ENCODE results near the gene STX11. TPM values are rescaled to one million over a fixed set of nuclear protein-coding genes. Genes with fewer than 3 reads are reported as not detected.

Gene STX11
- total RNA-seq, 1 experiment from 2014 or later: 0.17 TPM

DNA sequence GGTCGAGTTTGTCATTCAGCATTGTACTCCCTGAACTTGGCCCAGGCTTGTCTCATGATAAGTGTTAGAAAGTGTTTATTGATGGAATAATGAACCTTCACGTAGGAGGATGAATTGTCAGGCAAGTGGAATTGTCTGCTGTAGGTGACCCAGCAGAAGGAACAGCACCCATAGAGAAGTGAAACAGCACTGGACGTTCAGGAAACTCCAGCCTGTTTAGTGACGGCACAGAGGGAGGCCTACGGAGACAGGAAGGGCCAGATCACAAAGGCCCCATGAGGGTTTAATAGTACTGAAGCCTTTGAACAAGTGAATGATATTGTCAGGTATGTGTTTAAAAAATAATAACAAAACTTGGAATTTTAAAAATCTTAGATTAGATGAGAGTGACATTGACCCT lies 2.9 kb downstream of the STX11 start:
- Histone ChIP-seq H3K9me3 (ENCODE audit: insufficient read depth, low read depth) (no peaks in the 10 kb centered on the region), H3K27ac (no peak overlapping the region), H3K36me3 (ENCODE audit: low read depth) (no peaks in the 10 kb centered on the region), H3K79me2 (ENCODE audit: low read depth) (no peaks in the 10 kb centered on the region), H3K4me1 (replicated peaks; ENCODE audit: insufficient read depth) (peaks cover 16% of the 10 kb centered on the region; the same call in 1 of the 2 replicates), H3F3A (ENCODE audit: insufficient read depth, low read depth) (no peaks in the 10 kb centered on the region; the same call in 1 of the 2 replicates), H3K4me2 (no peak overlapping the region), H3K9me2 (ENCODE audit: insufficient read depth) (no peaks in the 10 kb centered on the region), H3K27me3 (ENCODE audit: insufficient read depth, low read depth) (no peaks in the 10 kb centered on the region), H2AFZ (no peak overlapping the region), H3K4me3 (no peak overlapping the region), H4K20me1 (ENCODE audit: insufficient read depth) (no peaks in the 10 kb centered on the region)
- CTCF ChIA-PET: no interaction called here
- TF ChIP-seq, protein P1, sequence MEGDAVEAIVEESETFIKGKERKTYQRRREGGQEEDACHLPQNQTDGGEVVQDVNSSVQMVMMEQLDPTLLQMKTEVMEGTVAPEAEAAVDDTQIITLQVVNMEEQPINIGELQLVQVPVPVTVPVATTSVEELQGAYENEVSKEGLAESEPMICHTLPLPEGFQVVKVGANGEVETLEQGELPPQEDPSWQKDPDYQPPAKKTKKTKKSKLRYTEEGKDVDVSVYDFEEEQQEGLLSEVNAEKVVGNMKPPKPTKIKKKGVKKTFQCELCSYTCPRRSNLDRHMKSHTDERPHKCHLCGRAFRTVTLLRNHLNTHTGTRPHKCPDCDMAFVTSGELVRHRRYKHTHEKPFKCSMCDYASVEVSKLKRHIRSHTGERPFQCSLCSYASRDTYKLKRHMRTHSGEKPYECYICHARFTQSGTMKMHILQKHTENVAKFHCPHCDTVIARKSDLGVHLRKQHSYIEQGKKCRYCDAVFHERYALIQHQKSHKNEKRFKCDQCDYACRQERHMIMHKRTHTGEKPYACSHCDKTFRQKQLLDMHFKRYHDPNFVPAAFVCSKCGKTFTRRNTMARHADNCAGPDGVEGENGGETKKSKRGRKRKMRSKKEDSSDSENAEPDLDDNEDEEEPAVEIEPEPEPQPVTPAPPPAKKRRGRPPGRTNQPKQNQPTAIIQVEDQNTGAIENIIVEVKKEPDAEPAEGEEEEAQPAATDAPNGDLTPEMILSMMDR (conservative IDR thresholded peaks at IDR 0.05): no peak
- TF ChIP-seq EZH2 (IDR thresholded peaks at IDR 0.05; ENCODE audit: low read depth): no peak
- intact Hi-C loops (cut with micrococcal nuclease; ENCODE audit: unreplicated experiment): loop anchor here (5.0 kb wide), 1 partner anchor 114 kb away; no protein-coding TSS in a partner anchor
- no peak for DNase-seq
- BruUV-seq (replicated peaks): no TSS peak
- POLR2A ChIA-PET (ENCODE audit: unreplicated experiment): no interaction called here

DNA sequence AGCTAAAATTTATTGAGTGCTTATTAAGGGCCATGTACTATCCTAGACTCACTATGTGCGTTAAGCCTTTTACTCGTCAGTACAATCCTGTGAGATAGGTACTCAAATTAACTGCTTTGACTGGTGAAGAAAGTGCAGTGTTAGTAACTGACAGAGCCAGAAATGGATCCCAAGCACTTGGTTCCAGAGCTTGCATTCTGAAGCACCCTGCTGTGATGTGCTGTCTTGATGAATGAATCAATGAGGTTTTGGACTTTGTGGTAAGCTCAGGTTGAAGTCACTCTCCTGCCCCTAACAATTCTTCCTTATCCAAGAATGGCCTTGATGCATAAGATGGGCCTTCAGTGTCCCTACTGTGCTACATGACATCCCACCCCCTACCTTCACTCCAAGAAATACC lies 3.7 kb downstream of the STX11 start:
- Histone ChIP-seq H3K36me3 (ENCODE audit: low read depth) (no peaks in the 10 kb centered on the region), H3K27me3 (ENCODE audit: insufficient read depth, low read depth) (no peaks in the 10 kb centered on the region), H3K79me2 (ENCODE audit: low read depth) (no peaks in the 10 kb centered on the region), H3K27ac (no peak overlapping the region), H3K9me2 (ENCODE audit: insufficient read depth) (no peaks in the 10 kb centered on the region), H3K4me1 (replicated peaks; ENCODE audit: insufficient read depth) (peaks cover 17% of the 10 kb centered on the region; the same call in 1 of the 2 replicates), H3F3A (ENCODE audit: insufficient read depth, low read depth) (no peaks in the 10 kb centered on the region; the same call in 1 of the 2 replicates), H3K9me3 (ENCODE audit: insufficient read depth, low read depth) (no peaks in the 10 kb centered on the region), H3K4me3 (no peak overlapping the region), H3K4me2 (no peak overlapping the region), H2AFZ (no peak overlapping the region), H4K20me1 (ENCODE audit: insufficient read depth) (no peaks in the 10 kb centered on the region)
- ChIA-PET POLR2A (ENCODE audit: unreplicated experiment) (no interaction called here), CTCF (no interaction called here)
- intact Hi-C loops (cut with micrococcal nuclease; ENCODE audit: unreplicated experiment): loop anchor here (5.0 kb wide), 1 partner anchor 113 kb away; no protein-coding TSS in a partner anchor
- TF ChIP-seq, protein P1 (conservative IDR thresholded peaks at IDR 0.05): no peak
- no peak for DNase-seq
- no TSS peak for BruUV-seq (replicated peaks)

DNA sequence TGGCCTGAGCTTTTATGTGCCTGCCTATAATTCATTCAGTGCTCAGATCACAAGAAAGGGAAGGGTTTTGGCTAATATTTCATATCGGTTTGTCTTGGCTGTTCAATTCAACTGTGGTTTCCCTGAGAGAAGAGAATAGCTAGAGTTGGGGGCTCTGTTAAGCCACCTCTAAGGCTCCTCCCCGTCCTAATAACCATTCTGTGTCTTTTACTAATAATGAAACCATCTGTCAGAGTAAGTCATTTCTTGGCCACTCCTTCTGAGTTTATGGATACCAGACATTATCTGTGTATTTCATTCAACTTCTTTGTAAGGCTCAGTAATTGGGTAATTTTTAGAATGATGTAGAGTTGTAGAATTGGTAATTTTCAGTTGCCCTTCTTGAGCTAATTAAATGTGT lies 5.2 kb downstream of the STX11 start:
- DNase-seq: no peak
- ChIA-PET CTCF (interaction anchor here (0.7 kb wide), 1 partner anchor 476 kb away, joined by 3 read pairs; no protein-coding TSS in a partner anchor), POLR2A (ENCODE audit: unreplicated experiment) (no interaction called here)
- Histone ChIP-seq H3K4me2 (no peak overlapping the region), H3K79me2 (ENCODE audit: low read depth) (no peaks in the 10 kb centered on the region), H3K36me3 (ENCODE audit: low read depth) (no peaks in the 10 kb centered on the region), H3K4me1 (replicated peaks; ENCODE audit: insufficient read depth) (peaks cover 17% of the 10 kb centered on the region; the same call in 1 of the 2 replicates), H3K9me3 (ENCODE audit: insufficient read depth, low read depth) (no peaks in the 10 kb centered on the region), H2AFZ (no peak overlapping the region), H3K4me3 (no peak overlapping the region), H3K27me3 (ENCODE audit: insufficient read depth, low read depth) (no peaks in the 10 kb centered on the region), H3F3A (ENCODE audit: insufficient read depth, low read depth) (no peaks in the 10 kb centered on the region; the same call in 1 of the 2 replicates), H3K27ac (no peak overlapping the region), H3K9me2 (ENCODE audit: insufficient read depth) (no peaks in the 10 kb centered on the region), H4K20me1 (ENCODE audit: insufficient read depth) (no peaks in the 10 kb centered on the region)
- intact Hi-C loops (cut with micrococcal nuclease; ENCODE audit: unreplicated experiment): no loop called here
- BruUV-seq (replicated peaks): no TSS peak
- TF ChIP-seq EZH2 (IDR thresholded peaks at IDR 0.05; ENCODE audit: low read depth): no peak
- TF ChIP-seq, protein P1 (conservative IDR thresholded peaks at IDR 0.05): no peak
